IMR-90 (cell line): ENCODE results near the gene GJC2. TPM values are rescaled to one million over a fixed set of nuclear protein-coding genes. Genes with fewer than 3 reads are reported as not detected.
A peak's percentile ranks its signal among the peaks of the same experiment; 100 is the strongest.

Experiments
- ATAC-seq: fragments of 200-7000 bp; cut with Tn5 transposase; 2 replicates; pipeline ENCODE4 v1.9.1; 2020; ENCODE audit warnings: low read depth, mild to moderate bottlenecking, moderate library complexity
- BruUV-seq: library from RNA; stranded (reverse); fragments of 400-500 nt; replicated peaks from 2 replicates; lab custom pipeline; 2021; lab: Mats Ljungman, UMichigan
- CTCF ChIA-PET: fragments of 300-600 bp; formaldehyde crosslinking; extraction: SDS; loops from one replicate; lab custom pipeline; 2021; ENCODE audit warnings: antibody characterized with exemption; lab: Yijun Ruan, JAX
- POLR2A ChIA-PET: fragments of 300-600 bp; sonication (Branson Sonifier 250); formaldehyde crosslinking; loops from one replicate; lab custom pipeline; 2022; ENCODE audit warnings: antibody characterized with exemption; ENCODE audit not compliant: unreplicated experiment; lab: Charles Lee
- DNase-seq: peaks from one replicate; pipeline ENCODE4 v3.0.0; 2013
- H2AFZ ChIP-seq: replicated peaks from 2 replicates; pipeline ENCODE3; 2013; ENCODE audit warnings: low read length, mild to moderate bottlenecking; ENCODE audit not compliant: poor library complexity
- H2AK5ac ChIP-seq: 2 replicates; pipeline ENCODE4 v1.6.1; 2013; ENCODE audit warnings: low read depth, low read length, inconsistent platforms
- H2AK9ac ChIP-seq: replicated peaks from 2 replicates; pipeline ENCODE3; 2013; ENCODE audit warnings: mild to moderate bottlenecking, low read depth, low read length, moderate library complexity; ENCODE audit not compliant: poor library complexity
- H2BK120ac ChIP-seq: 2 replicates; pipeline ENCODE4 v1.6.1; 2013; ENCODE audit warnings: low read depth, low read length, inconsistent platforms
- H2BK15ac ChIP-seq: 3 replicates; pipeline ENCODE4 v1.6.1; 2013; ENCODE audit warnings: low read depth, low read length, inconsistent platforms
- H2BK20ac ChIP-seq: 2 replicates; pipeline ENCODE4 v1.6.1; 2013; ENCODE audit warnings: low read depth, mild to moderate bottlenecking, inconsistent platforms, low read length, moderate library complexity
- H2BK5ac ChIP-seq: 2 replicates; pipeline ENCODE4 v1.6.1; 2013; ENCODE audit warnings: mild to moderate bottlenecking, low read depth, low read length, inconsistent platforms; ENCODE audit not compliant: poor library complexity, severe bottlenecking
- H3K14ac ChIP-seq: replicated peaks from 2 replicates; pipeline ENCODE4 v1.6.1; 2013; ENCODE audit warnings: low read depth, low read length, inconsistent platforms
- H3K18ac ChIP-seq: 2 replicates; pipeline ENCODE4 v1.6.1; 2013; ENCODE audit warnings: low read depth, low read length, control low read depth
- H3K23ac ChIP-seq: 2 replicates; pipeline ENCODE4 v1.6.1; 2013; ENCODE audit warnings: low read depth, low read length, inconsistent platforms
- H3K27ac ChIP-seq: 2 replicates; pipeline ENCODE4 v1.5.1; 2013; ENCODE audit warnings: mild to moderate bottlenecking, control low read depth, low read length; ENCODE audit not compliant: insufficient read depth
- H3K27me3 ChIP-seq: 2 replicates; pipeline ENCODE4 v1.6.1; 2013; ENCODE audit warnings: low read length; ENCODE audit not compliant: control insufficient read depth, insufficient read depth
- H3K36me3 ChIP-seq: 2 replicates; pipeline ENCODE4 v1.6.1; 2013; ENCODE audit warnings: low read length, mixed read lengths; ENCODE audit not compliant: control insufficient read depth, insufficient read depth
- H3K4ac ChIP-seq: 2 replicates; pipeline ENCODE4 v1.6.1; 2013; ENCODE audit warnings: low read depth, low read length, inconsistent platforms
- H3K4me1 ChIP-seq: 2 replicates; pipeline ENCODE4 v1.6.1; 2013; ENCODE audit warnings: low read length, mixed read lengths; ENCODE audit not compliant: control insufficient read depth, insufficient read depth
- H3K4me2 ChIP-seq: 2 replicates; pipeline ENCODE4 v1.6.1; 2013; ENCODE audit warnings: low read depth, mild to moderate bottlenecking, control low read depth, low read length, moderate library complexity
- H3K4me3 ChIP-seq: 2 replicates; pipeline ENCODE4 v1.5.1; 2013; ENCODE audit warnings: low read depth, mild to moderate bottlenecking, control low read depth, low read length, moderate library complexity; ENCODE audit not compliant: insufficient read depth
- H3K56ac ChIP-seq: 2 replicates; pipeline ENCODE4 v1.6.1; 2013; ENCODE audit warnings: low read length, inconsistent platforms; ENCODE audit not compliant: insufficient read depth; ENCODE audit errors: extremely low read depth
- H3K79me1 ChIP-seq, 2 experiments: 2 replicates each; pipeline ENCODE4 v1.6.1; 2013; ENCODE audit warnings: low read length in 2 of 2, inconsistent platforms in 1 of 2, low read depth in 1 of 2
- H3K9ac ChIP-seq: 2 replicates; pipeline ENCODE4 v1.6.1; 2013; ENCODE audit warnings: low read depth, low read length, control low read depth
- H3K9me1 ChIP-seq: 2 replicates; pipeline ENCODE4 v1.6.1; 2013; ENCODE audit warnings: low read length, inconsistent platforms; ENCODE audit not compliant: insufficient read depth
- H3K9me3 ChIP-seq: 2 replicates; pipeline ENCODE4 v1.6.1; 2013; ENCODE audit warnings: low read length; ENCODE audit not compliant: control insufficient read depth, insufficient read depth
- H4K20me1 ChIP-seq: 2 replicates; pipeline ENCODE4 v1.6.1; 2013; ENCODE audit warnings: low read length, inconsistent platforms; ENCODE audit not compliant: insufficient read depth
- H4K5ac ChIP-seq: 2 replicates; pipeline ENCODE4 v1.6.1; 2013; ENCODE audit warnings: mild to moderate bottlenecking, low read depth, low read length, control low read depth
- H4K8ac ChIP-seq, 2 experiments: 2 replicates each; pipeline ENCODE4 v1.6.1; 2013; ENCODE audit warnings: low read depth in 2 of 2, low read length in 2 of 2, control low read depth in 1 of 2, inconsistent platforms in 1 of 2
- H4K91ac ChIP-seq: 2 replicates; pipeline ENCODE4 v1.6.1; 2013; ENCODE audit warnings: low read depth, low read length, inconsistent platforms; ENCODE audit not compliant: insufficient read depth
- BHLHE40 ChIP-seq: fragments of 150-350 bp; IDR thresholded peaks from 2 replicates; pipeline ENCODE4 v1.6.1; 2016; ENCODE audit warnings: mild to moderate bottlenecking, low read depth, low read length
- FOS ChIP-seq: fragments of 150-350 bp; IDR thresholded peaks from 2 replicates; pipeline ENCODE4 v1.6.1; 2016; ENCODE audit warnings: low read depth, low read length
- MAFK ChIP-seq: IDR thresholded peaks from 2 replicates; pipeline ENCODE4 v1.6.1; 2012; ENCODE audit warnings: low read depth, low read length, improper control_type of control experiment
- MAZ ChIP-seq: IDR thresholded peaks from 2 replicates; pipeline ENCODE4 v1.6.1; 2012; ENCODE audit warnings: low read depth, mild to moderate bottlenecking, low read length, improper control_type of control experiment, moderate library complexity, borderline replicate concordance
- MXI1 ChIP-seq: IDR thresholded peaks from 2 replicates; pipeline ENCODE4 v1.6.1; 2012; ENCODE audit warnings: low read depth, mild to moderate bottlenecking, low read length, moderate library complexity, borderline replicate concordance
- NFE2L2 ChIP-seq: fragments of 150-350 bp; IDR thresholded peaks from 2 replicates; pipeline ENCODE4 v1.6.1; 2016; ENCODE audit warnings: low read depth, mild to moderate bottlenecking, low read length
- SMC3 ChIP-seq: fragments of 150-350 bp; IDR thresholded peaks from 2 replicates; pipeline ENCODE4 v1.6.1; 2016; ENCODE audit warnings: low read depth, mild to moderate bottlenecking, antibody characterized with exemption, low read length, moderate library complexity
- WGBS, 2 experiments: methylation state at CpG; one replicate each; pipeline versions ENCODE4 v1.1.5 to v1.1.7; 2013; ENCODE audit warnings: missing lambda C conversion rate in 2 of 2; ENCODE audit not compliant: insufficient read length in 1 of 2; ENCODE audit errors: extremely low coverage in 2 of 2; 5-methylcytosine and 5-hydroxymethylcytosine counted together
- dilution Hi-C: fragments of 300-500 bp; cut with HindIII; formaldehyde crosslinking; loops from one replicate; pipeline ENCODE4 v1.14.3; 2018; ENCODE audit warnings: low sequenced_read_pairs; ENCODE audit not compliant: unreplicated experiment
- in situ Hi-C: fragments of 300-500 bp; cut with MboI; formaldehyde crosslinking; loops from 3 replicates; pipeline ENCODE4 v1.14.3; 2019; ENCODE audit warnings: low sequenced_read_pairs, inconsistent platforms, mixed read lengths
- intact Hi-C: fragments of 100-400 bp; cut with micrococcal nuclease; formaldehyde crosslinking; loops from 2 replicates; pipeline ENCODE4 v1.10.0; 2022
- polyA plus RNA-seq, 3 experiments: library from polyadenylated mRNA; depleted of rRNA; stranded (reverse); fragments of >200 nt; gene quantifications; 2 replicates each; pipeline ENCODE4 v1.2.3, GENCODE V29; 2012; ENCODE audit warnings: low replicate concordance in 1 of 3
- total RNA-seq: library from RNA; depleted of rRNA; stranded (reverse); fragments of >200 nt; gene quantifications from 2 replicates; pipeline ENCODE4 v1.2.3, GENCODE V29; 2012
- TF ChIP-seq, protein P1 (sequence below): fragments of 150-350 bp; IDR thresholded peaks from 2 replicates; pipeline ENCODE4 v1.6.1; 2017; ENCODE audit warnings: mild to moderate bottlenecking, antibody characterized with exemption, low read length, low read depth

The GJC2 gene
- total and polyA plus RNA-seq, 2 of the 4 experiments (the other 2 are of a cell fraction), result 1.1 to 1.7 TPM

DNA sequence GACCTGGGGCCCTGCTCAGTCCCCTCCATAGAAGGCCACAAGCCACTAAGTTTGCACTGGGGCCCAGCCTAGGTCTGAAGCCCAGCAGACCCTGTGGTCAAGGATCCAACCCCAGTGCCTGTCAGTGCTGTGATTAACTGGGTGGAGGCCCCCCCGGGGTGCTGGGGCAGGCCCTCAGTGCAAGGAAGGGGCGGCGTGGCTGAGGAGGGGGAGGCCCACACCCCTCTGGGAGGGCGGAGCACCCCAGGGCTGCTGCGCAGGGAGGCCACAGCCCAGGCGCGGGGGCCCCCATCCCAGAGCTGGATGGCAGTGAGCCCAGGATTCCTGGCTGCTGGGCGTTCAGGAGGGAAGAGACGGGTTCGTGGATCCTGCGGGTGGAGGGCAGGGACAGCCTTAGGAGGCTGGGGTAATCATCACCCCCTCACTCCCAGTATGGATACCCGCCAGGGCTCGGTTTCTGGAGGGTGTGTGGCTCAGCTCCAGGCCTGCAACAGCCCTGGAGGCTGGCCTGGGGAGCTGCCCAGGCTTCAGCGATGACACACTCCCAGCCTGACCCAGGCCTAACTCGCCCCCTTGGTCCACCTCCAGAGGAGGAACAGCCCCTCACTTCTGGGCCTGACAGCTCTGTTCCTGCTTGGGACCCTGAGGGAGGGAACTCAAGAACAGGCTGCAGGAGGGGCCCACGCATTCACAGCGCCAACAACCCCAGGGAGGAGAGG, 890 bp downstream of the GJC2 start (continued):
- TF ChIP-seq MXI1, result peak; percentile 65; the same call in 1 of the 2 replicates
- no peak for TF ChIP-seq SMC3

DNA sequence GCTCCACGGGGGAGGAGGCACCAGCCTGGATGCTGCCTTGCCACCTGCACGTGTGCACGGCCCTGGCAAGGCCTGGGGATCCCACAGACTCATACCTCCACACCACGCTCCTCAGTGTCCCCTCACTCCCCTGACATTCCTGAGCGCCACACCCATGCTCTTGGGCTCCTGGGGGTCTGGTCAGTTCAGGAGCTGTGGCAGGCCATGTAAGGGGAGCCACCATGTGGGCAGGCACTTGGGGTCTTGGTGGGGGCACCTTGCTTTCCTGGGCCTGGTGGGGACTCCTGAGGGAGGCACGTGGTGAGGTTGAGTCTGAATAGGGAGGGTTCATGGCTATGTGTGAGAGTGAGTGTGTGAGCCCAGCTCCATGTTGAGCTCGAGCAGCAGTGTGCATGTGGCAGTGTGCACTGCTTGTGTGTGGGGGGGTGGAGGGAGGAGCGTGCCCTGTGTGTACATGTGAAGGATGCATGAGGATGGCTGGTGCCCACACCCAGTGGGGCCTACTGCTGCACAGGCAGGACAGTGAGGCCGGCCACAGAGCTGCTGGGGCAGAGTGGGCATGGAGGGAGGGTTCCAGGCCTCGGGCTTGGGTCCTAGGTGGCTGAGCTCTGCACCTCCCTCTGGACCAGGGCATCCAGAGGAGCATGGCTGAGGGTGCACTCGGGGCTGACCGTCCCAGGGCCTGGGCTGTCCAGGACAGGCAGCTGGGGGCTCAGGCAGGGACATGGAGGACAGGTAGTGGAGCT, 1.6 kb downstream of the GJC2 start:
- Histone ChIP-seq H3K9me3 (no peaks in the 10 kb centered on the region), H3K4me1 (peaks cover 23% of the 10 kb centered on the region), H3K36me3 (peaks cover 8% of the 10 kb centered on the region), H3K79me1 (peaks cover 14 to 55% of the 10 kb centered on the region in 2 experiments), H3K56ac (no peak overlapping the region), H2BK15ac (no peak overlapping the region), H4K5ac (peak overlapping the region; percentile 14), H2BK120ac (no peak overlapping the region), H3K4me3 (no peak overlapping the region), H3K14ac (peak overlapping the region; percentile 26; the same call in 1 of the 2 replicates), H3K27me3 (no peaks in the 10 kb centered on the region), H4K20me1 (peaks cover 15% of the 10 kb centered on the region; the same call in 1 of the 2 replicates), H4K91ac (peak overlapping the region; percentile 60; the same call in 1 of the 2 replicates), H3K4ac (peak overlapping the region; percentile 68), H2AFZ (peak overlapping the region; percentile 78), H2AK5ac (peak overlapping the region; percentile 76), H3K9me1 (peaks cover 16% of the 10 kb centered on the region), H3K27ac (peak overlapping the region; percentile 74), H3K18ac (no peak overlapping the region; the same call in 1 of the 2 replicates), H2BK20ac (no peak overlapping the region), H4K8ac (peak overlapping the region; percentile 44 to 71; a peak in 3 of 4 replicates), H3K23ac (peak overlapping the region; percentile 12; the same call in 1 of the 2 replicates), H2BK5ac (peak overlapping the region; percentile 56), H3K4me2 (peak overlapping the region; percentile 2; the same call in 1 of the 2 replicates), H3K9ac (peak overlapping the region; percentile 13), H2AK9ac (peak overlapping the region; percentile 95)
- no peak for DNase-seq
- dilution Hi-C loops (no loop called here), in situ Hi-C loops (no loop called here), intact Hi-C loops (no loop called here)
- no peak for TF ChIP-seq NFE2L2
- TF ChIP-seq MAFK, result no peak
- TF ChIP-seq, protein P1, sequence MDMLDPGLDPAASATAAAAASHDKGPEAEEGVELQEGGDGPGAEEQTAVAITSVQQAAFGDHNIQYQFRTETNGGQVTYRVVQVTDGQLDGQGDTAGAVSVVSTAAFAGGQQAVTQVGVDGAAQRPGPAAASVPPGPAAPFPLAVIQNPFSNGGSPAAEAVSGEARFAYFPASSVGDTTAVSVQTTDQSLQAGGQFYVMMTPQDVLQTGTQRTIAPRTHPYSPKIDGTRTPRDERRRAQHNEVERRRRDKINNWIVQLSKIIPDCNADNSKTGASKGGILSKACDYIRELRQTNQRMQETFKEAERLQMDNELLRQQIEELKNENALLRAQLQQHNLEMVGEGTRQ, result no peak
- peak; percentile 4; the same call in 1 of the 2 replicates for TF ChIP-seq BHLHE40
- no peak for TF ChIP-seq FOS
- TF ChIP-seq MAZ, result no peak
- 86% methylated on average over 3 of the region's 12 CpGs; no CpG with 5 or more reads in 1 of the 2 experiments for WGBS, 2 experiments
- CTCF ChIA-PET, result no interaction called here
- peak; percentile 6; the same call in 1 of the 2 replicates for ATAC-seq
- POLR2A ChIA-PET, result no interaction called here
- no TSS peak for BruUV-seq
